Putamen (tissue), 1 donor: ENCODE results near the gene BMP6.

Experiments
- DNase-seq: peaks from one replicate; pipeline ENCODE4 v3.0.0-alpha.2; 2016; ENCODE audit warnings: low spot score

BMP6 gene

GRCh38 chr6:7725849-7726415, at the start of gene BMP6:
TSS of gene BMP6 (plus strand) at chr6:7726099. CDS start at chr6:7726956, 857 bp downstream.
- peak; percentile 86 for DNase-seq

- no peak for DNase-seq
Measured at GRCh38 chr6:7677229-7677628, 48.7 kb upstream of the BMP6 start.

GRCh38 chr6:7680393-7681075, 45.4 kb upstream of the BMP6 start:
- no peak for DNase-seq

- no peak for DNase-seq
Measured at GRCh38 chr6:7681449-7681848, 44.5 kb upstream of the BMP6 start.

GRCh38 chr6:7684076-7684475, 41.8 kb upstream of the BMP6 start:
- DNase-seq = no peak

- no peak for DNase-seq
Measured at GRCh38 chr6:7684843-7685242, 41.1 kb upstream of the BMP6 start.

- DNase-seq = no peak
Measured at GRCh38 chr6:7685276-7685675, 40.6 kb upstream of the BMP6 start.

- DNase-seq = no peak
Measured at GRCh38 chr6:7687145-7688111, 38.5 kb upstream of the BMP6 start.

- DNase-seq = no peak
Measured at GRCh38 chr6:7691021-7691420, 34.9 kb upstream of the BMP6 start.

GRCh38 chr6:7691675-7692452, 34.0 kb upstream of the BMP6 start:
- DNase-seq = no peak

- DNase-seq = no peak
Measured at GRCh38 chr6:7692453-7692784, 33.5 kb upstream of the BMP6 start.

GRCh38 chr6:7693827-7694226, 32.1 kb upstream of the BMP6 start:
- no peak for DNase-seq

- DNase-seq = no peak
Measured at GRCh38 chr6:7696061-7696460, 29.8 kb upstream of the BMP6 start.

GRCh38 chr6:7697432-7697819, 28.5 kb upstream of the BMP6 start:
- DNase-seq = no peak

GRCh38 chr6:7697820-7698623, 27.9 kb upstream of the BMP6 start:
- DNase-seq = no peak

GRCh38 chr6:7701212-7701834, 24.6 kb upstream of the BMP6 start:
- no peak for DNase-seq

GRCh38 chr6:7703148-7703680, 22.7 kb upstream of the BMP6 start:
- DNase-seq = no peak

GRCh38 chr6:7705483-7705882, 20.4 kb upstream of the BMP6 start:
- DNase-seq = no peak

GRCh38 chr6:7706269-7706668, 19.6 kb upstream of the BMP6 start:
- no peak for DNase-seq

- DNase-seq = no peak
Measured at GRCh38 chr6:7707787-7708186, 18.1 kb upstream of the BMP6 start.
